Measurements from ENCODE around the gene CDK12.
A peak's percentile ranks its signal among the peaks of the same experiment; 100 is the strongest.
"Not testable (repeated sequence)": the region's sequence is repeated elsewhere in the genome, so short reads cannot be mapped to it uniquely, and the experiment has no call there.

Gene CDK12

GRCh38 chr17:39461113-39461925 is at the start of gene CDK12:
TSS of gene CDK12 (plus strand) at chr17:39461486. CDS start at chr17:39462072, 586 bp downstream.
- peak; percentile 77 for DNase-seq (ENCODE audit: low spot score)

GRCh38 chr17:39416141-39416540 is 45.1 kb upstream of the CDK12 start:
- no peak for DNase-seq (ENCODE audit: low spot score)

DNA sequence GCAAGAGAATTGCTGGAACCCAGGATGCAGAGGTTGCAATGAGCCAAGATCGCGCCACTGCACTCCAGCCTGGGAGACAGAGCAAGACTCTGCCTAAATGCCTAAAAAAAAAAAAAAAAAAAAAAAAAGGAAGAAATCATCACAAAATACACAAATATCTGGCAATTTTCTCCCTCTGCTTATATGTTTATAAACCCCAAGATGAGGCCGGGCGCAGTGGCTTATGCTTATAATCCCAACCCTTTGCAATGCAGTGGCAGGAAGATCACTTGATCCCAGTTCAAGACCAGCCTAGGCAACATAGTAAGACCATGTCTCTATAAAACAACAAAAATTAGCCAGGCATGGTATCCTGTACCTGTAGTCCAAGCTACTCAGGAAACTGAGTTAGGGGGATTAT is 31.7 kb upstream of the CDK12 start:
- DNase-seq (ENCODE audit: low spot score): no peak

- not testable (repeated sequence) for DNase-seq (ENCODE audit: low spot score)
These were observed 21.4 kb upstream of the CDK12 start for GRCh38 chr17:39439868-39440267.

DNA sequence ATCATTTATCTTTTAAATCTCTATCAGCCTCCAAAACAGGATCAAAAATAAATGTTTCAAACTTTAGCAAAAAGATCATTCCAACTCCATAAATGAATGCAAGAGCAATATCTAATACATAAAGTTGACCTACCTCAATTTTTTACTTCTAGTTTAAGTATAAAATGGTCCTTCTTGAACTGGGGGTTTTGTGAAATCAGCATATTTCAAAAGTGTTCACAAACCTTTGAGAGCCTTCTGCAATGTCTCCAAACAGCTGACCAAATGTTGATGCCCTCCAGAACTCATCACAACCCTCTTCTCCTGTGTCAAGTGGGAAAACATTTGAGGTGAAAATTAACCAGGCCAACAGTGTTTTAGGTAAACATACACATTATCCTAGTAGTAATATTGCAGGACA is 18.0 kb upstream of the CDK12 start:
- DNase-seq (ENCODE audit: low spot score): no peak

DNA sequence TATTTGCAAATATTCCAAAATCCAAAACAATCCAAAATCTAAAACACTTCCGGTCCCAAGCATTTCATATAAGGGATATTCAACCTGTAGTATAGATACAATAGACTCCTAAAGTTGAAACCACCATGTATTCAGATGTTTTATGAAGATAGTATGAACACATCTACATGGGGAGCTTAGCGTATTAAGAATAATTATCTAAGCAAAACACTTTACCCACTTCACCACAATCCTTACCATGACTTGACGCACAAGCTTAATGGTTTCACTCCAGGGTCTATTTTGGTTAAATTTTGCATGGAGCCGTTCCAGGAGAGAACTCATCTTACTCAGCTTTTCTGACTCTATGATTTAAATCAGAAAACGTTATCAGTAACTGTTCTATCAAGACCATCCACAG is 13.7 kb upstream of the CDK12 start:
- DNase-seq (ENCODE audit: low spot score): no peak

GRCh38 chr17:39450051-39450450 is 11.2 kb upstream of the CDK12 start:
- no peak for DNase-seq (ENCODE audit: low spot score)

DNA sequence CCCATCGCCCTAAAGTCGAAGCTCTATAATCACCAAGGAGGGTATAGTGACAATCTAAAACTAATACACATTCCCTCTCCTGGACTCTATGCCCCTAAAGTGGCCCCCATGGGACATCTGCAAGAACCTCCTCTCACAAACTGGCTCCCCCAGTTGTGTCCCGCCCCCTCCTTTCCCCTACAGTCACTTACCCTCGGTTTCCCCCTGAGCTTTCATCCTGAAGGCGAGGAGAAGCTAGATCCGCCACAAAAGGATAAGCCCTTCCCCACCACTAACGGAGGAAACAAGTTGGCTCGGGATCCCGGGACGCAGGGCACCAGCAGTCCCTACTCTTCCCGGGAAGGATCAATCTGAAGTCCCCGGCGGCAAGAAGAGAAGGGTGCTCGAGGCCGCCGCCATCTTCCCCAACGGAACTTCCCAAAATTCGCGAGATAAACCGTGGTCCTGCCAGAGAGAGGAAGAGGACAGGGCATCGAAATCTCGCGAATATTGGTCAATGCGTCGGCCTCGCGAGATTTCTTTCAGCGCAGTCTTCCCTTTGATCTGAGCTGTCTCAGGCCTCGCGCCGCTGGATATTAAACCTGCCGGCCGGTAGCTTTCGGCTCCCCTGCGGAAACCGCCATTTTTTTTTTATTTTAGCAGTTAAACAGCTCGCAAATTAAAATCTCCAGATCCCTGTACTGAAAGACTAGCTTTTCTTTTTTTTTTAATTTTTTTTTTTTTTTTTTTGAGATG is 10.3 kb upstream of the CDK12 start, which contains the start of gene MED1:
TSS of gene MED1 (minus strand) at position 417 of the 735 bp plus-strand sequence. CDS start at position 216, 201 bp downstream.
- DNase-seq (ENCODE audit: low spot score): peak; percentile 72

DNA sequence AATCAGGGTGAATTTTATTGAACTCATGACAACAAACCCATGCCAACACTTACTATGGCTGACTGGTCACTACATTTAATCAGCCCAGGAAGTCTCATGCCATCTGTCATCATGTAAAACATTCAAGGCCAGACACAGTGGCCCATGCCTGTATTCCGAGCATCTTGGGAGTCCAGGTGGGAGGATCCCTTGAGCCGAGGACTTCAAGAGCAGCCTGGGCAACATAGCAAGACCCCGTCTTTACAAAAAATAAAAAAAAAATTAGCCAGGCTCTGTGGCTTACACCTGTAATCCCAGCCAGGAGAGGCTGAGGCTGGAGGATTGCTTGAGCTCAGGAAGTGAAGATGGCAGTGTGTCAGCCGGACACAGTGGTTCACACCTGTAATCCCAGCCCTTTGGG is 5.4 kb upstream of the CDK12 start:
- no peak for DNase-seq (ENCODE audit: low spot score)

DNA sequence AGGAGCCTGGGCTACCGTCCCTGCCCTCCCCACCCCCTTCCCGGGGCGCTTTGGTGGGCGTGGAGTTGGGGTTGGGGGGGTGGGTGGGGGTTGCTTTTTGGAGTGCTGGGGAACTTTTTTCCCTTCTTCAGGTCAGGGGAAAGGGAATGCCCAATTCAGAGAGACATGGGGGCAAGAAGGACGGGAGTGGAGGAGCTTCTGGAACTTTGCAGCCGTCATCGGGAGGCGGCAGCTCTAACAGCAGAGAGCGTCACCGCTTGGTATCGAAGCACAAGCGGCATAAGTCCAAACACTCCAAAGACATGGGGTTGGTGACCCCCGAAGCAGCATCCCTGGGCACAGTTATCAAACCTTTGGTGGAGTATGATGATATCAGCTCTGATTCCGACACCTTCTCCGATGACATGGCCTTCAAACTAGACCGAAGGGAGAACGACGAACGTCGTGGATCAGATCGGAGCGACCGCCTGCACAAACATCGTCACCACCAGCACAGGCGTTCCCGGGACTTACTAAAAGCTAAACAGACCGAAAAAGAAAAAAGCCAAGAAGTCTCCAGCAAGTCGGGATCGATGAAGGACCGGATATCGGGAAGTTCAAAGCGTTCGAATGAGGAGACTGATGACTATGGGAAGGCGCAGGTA is 762 bp downstream of the CDK12 start:
- DNase-seq (ENCODE audit: low spot score): no peak

GRCh38 chr17:39462631-39463375 is 1.5 kb downstream of the CDK12 start:
- DNase-seq (ENCODE audit: low spot score): no peak

DNA sequence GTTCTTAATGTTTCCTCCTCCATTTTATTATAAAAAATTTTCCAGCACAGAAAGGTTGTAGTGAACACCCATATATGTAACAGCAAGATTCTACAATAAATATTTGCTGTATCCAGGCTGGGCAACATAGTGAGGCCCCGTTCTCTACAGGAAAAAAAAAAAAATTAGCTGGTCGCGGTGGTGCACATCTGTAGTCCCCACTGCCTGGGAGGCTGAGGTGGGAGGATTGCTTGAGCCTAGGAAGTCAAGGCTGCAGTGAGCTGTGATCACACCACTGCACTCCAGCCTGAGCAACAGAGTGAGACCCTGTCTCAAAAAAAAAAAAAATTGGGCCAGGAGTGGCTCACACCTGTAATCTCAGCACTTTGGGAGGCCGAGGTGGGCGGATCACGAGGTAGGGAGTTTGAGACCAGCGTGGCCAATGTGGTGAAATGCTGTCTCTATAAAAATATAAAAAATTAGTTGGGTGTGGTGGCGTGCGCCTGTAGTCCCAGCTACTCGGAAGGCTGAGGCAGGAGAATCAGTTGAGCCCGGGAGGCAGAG is 3.4 kb downstream of the CDK12 start:
- not testable (repeated sequence) for DNase-seq (ENCODE audit: low spot score)

DNA sequence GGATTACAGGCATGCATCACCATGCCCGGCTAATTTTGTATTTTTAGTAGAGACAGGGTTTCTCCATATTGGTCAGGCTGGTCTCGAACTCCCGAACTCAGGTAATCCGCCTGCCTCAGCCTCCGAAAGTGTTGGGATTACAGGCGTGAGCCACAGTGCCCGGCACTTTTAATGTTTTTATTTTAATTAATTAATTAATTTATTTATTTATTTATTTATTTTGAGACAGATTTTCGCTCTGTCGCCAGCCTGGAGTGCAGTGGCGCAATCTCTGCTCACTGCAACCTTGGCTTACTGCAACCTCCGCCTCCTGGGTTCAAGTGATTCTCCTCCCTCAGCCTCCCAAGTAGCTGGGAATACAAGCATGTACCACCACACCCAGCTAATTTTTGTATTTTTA is 7.3 kb downstream of the CDK12 start:
- DNase-seq (ENCODE audit: low spot score): not testable (repeated sequence)

DNA sequence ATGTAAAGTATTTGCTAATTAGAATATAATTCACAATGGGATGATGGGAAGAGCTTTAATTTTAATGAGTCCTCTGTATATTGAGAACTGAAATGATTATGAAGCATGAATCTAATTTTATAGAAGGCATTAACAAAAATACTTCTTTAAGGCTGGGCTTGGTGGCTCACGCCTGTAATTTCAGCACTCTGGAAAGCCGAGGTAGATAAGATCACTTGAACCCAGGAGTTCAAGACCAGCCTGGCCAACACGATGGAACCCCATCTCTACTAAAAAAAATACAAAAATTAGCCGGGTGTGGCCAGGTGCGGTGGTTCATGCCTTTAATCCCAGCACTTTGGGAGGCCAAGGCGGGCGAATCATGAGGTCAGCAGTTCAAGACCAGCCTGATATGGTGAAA is 12.0 kb downstream of the CDK12 start:
- DNase-seq (ENCODE audit: low spot score): no peak

DNA sequence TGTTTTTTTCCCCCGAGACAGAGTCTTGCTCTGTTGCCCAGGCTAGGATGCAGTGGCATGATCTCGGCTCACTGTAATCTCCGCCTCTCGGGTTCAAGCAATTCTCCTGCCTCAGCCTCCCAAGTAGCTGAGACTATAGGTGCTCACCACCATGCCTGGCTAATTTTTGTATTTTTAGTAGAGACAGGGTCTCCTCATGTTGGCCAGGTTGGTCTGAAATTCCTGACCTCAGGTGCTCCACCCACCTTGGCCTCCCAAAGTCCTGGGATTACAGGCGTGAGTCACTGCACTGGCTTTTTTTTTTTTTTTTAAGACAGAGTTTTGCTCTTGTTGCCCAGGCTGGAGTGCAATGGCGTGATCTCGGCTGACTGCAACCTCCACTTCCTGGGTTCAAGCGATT is 18.3 kb downstream of the CDK12 start:
- not testable (repeated sequence) for DNase-seq (ENCODE audit: low spot score)

DNA sequence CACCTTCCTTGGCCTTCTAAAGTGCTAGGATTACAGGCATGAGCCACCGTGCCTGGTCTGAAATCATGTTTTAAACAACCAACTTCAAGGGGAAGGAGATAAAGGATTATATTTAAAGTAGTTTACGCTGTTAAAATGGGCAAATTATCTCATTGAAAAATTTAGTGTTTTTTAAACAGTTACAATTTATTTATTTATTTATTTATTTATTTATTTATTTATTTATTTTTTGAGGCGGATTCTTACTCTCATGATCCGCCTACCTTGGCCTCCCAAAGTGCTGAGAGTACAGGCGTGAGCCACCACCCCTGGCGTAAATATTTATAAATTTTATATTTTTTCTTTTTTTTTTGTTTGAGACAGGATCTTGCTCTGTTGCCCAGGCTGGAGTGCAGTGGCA is 22.2 kb downstream of the CDK12 start:
- no peak for DNase-seq (ENCODE audit: low spot score)

DNA sequence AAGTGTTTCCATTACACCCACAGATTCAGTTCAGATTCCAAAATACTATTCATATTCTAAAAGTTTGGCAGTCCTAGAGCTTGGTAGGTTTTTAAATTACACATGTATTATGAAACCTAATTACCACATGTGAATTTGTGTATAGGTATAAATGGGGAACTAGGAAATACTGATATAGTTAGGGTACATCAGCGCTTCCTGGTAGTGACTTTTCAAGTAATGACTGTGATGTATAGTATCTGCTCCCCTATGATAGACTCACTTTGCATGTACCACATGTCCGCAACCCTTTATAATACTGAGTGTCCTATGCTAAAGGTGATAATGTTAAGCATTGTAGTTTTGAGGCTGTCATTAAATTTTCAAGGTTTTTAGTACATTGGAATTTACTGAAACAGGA is 22.9 kb downstream of the CDK12 start:
- no peak for DNase-seq (ENCODE audit: low spot score)

DNA sequence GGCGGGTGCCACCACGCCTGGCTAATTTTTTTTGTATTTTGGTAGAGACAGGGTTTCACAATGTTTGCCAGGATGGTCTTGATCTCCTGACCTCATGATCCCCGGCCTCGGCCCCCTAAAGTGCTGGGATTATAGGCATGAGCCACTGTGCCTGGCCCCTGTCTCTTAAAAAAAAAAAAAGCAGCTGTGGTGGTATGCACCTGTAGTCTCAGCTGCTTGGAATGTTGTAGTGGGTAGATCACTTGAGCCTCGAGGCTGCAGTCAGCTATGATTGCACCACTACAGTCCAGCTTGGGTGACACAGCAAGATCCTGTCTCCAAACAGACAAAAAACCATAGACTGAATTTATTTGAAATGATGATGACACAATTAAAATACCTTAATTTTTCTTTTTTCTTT is 24.3 kb downstream of the CDK12 start:
- no peak for DNase-seq (ENCODE audit: low spot score)

- no peak for DNase-seq (ENCODE audit: low spot score)
These were observed 25.0 kb downstream of the CDK12 start for GRCh38 chr17:39486242-39486641.

- DNase-seq (ENCODE audit: low spot score): not testable (repeated sequence)
These were observed 26.2 kb downstream of the CDK12 start for GRCh38 chr17:39487490-39487889.

DNA sequence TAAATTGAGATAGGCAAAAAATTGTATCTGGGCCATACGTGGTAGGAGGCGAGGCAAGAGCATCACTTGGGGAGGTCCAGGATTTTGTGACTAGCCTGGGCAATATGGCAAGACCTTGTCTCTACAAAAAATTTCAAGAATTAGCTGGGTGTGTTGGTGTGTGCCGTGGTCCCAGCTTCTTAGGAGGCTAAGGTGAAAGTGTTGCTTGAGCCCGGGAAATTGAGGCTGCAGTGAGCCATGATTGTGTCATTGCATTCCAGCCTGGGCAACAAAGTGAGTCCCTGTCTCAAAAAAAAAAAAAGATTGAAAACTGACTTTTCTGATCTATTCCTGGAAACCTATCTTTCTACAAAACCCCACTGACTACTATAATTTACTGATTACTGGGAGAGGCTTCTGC is 26.7 kb downstream of the CDK12 start:
- no peak for DNase-seq (ENCODE audit: low spot score)

- DNase-seq (ENCODE audit: low spot score): not testable (repeated sequence)
These were observed 35.6 kb downstream of the CDK12 start for GRCh38 chr17:39496921-39497320.

Data from HuH-7.5 (cell line).